Vagina (tissue), 2 donors: ENCODE measurements around the gene ATP11A. TPM values are rescaled to one million over a fixed set of nuclear protein-coding genes. Genes with fewer than 3 reads are reported as not detected.
"Not testable (repeated sequence)": the region's sequence is repeated elsewhere in the genome, so short reads cannot be mapped to it uniquely, and the experiment has no call there.

Experiments
- DNase-seq, 2 donors: peaks; one replicate each; pipeline ENCODE4 v3.0.0-alpha.2; 2017; ENCODE audit errors: extremely low spot score in 2 of 2
- H3K27ac ChIP-seq: fragments of 200-600 bp; sonication (generic); one replicate; pipeline ENCODE4 v1.5.1; 2019
- H3K27me3 ChIP-seq: fragments of 200-600 bp; sonication (generic); one replicate; pipeline ENCODE4 v1.5.1; 2019
- H3K36me3 ChIP-seq, 2 donors: fragments of 200-600 bp; sonication (generic); one replicate each; pipeline ENCODE4 v1.5.1; 2017 to 2019
- H3K4me1 ChIP-seq: fragments of 200-600 bp; sonication (generic); one replicate; pipeline ENCODE4 v1.5.1; 2019
- H3K4me3 ChIP-seq, 2 donors: fragments of 200-600 bp; sonication (generic); 1 replicate in 1 of 2; 2 replicates in 1 of 2; pipeline ENCODE4 v1.5.1; 2016 to 2019
- H3K9me3 ChIP-seq: fragments of 200-600 bp; sonication (generic); one replicate; pipeline ENCODE4 v1.5.1; 2019
- POLR2A ChIP-seq, 2 donors: fragments of 450-650 bp; IDR thresholded peaks; one replicate each; pipeline ENCODE4 v1.6.1; 2017; ENCODE audit warnings: antibody characterized with exemption in 2 of 2, mild to moderate bottlenecking in 2 of 2, moderate library complexity in 2 of 2
- POLR2AphosphoS5 ChIP-seq, 2 donors: sonication (generic); formaldehyde crosslinking; IDR thresholded peaks; one replicate each; pipeline ENCODE4 v1.9.0; 2017; ENCODE audit warnings: antibody characterized with exemption in 2 of 2, mild to moderate bottlenecking in 2 of 2, low read depth in 1 of 2; ENCODE audit not compliant: insufficient read depth in 1 of 2
- intact Hi-C: fragments of 100-400 bp; cut with DNase I; formaldehyde crosslinking; loops from one replicate; pipeline ENCODE4 v1.15.1; 2023
- total RNA-seq: library from RNA; depleted of rRNA; stranded (reverse); fragments of >200 nt; gene quantifications from one replicate; pipeline ENCODE4 v1.2.3, GENCODE V29; 2016
- TF ChIP-seq, protein P1 (sequence below), 3 experiments: fragments of 450-650 bp in 2 of 3; fragments of 200-600 bp in 1 of 3; sonication (generic) in 1 of 3; IDR thresholded peaks; one replicate each; pipeline ENCODE4 v1.5.1; 2017 to 2019; ENCODE audit warnings: antibody characterized with exemption in 3 of 3, mild to moderate bottlenecking in 2 of 3, moderate library complexity in 2 of 3

ATP11A gene
- total RNA-seq, 1 donor from 2014 or later: 33.4 TPM

DNA sequence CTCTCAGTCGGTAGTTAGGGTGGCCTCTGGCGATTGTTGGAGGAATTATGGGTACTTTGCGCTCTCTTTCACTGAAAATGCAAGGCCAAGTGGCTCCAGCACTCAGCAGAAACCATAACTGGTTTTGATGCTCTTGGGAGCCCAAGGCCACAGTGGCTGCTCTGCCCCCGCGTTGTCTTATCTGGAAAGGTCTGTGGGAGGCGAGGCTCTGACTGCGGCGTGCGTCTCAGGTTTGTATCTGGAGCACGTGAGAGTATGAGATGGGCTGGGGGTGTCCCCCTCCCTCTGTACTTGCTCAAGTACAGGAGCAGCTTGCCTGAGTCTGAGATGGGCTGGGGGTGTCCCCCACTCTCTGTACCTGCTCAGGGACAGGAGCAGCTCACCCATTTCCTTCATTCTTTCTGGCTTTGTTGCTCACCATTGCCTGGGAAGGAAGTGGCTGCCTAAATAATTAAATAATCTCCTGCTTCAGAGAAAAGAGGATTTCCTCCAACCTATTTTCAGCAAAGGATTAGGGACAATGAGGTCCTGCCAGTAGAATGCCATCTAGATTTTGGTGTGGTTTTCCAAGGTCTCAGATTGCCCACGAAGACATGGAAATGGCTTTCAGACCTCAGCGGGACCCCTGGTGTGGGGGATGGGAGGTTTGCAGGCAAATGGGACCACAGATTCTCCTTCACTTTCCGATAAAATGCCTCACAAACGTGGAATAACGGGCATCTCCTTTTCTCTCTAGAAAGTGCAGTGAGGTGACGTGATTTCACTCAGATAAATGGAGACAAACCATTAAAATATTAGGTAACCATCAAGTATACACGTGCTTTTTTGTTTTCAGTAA lies 14.7 kb downstream of the ATP11A start:
- Histone ChIP-seq H3K4me1 (peaks cover 7% of the 10 kb centered on the region), H3K27me3 (no peaks in the 10 kb centered on the region), H3K27ac (no peak overlapping the region), H3K36me3 (no peaks in the 10 kb centered on the region), H3K4me3 (no peak overlapping the region), H3K9me3 (no peaks in the 10 kb centered on the region)
- no peak for DNase-seq
- intact Hi-C loops: no loop called here
- TF ChIP-seq POLR2AphosphoS5 (IDR thresholded peaks at IDR 0.05; ENCODE audit: insufficient read depth in 1 of 2, low read depth in 1 of 2): no peak
- TF ChIP-seq POLR2A (IDR thresholded peaks at IDR 0.05): no peak
- TF ChIP-seq, protein P1, sequence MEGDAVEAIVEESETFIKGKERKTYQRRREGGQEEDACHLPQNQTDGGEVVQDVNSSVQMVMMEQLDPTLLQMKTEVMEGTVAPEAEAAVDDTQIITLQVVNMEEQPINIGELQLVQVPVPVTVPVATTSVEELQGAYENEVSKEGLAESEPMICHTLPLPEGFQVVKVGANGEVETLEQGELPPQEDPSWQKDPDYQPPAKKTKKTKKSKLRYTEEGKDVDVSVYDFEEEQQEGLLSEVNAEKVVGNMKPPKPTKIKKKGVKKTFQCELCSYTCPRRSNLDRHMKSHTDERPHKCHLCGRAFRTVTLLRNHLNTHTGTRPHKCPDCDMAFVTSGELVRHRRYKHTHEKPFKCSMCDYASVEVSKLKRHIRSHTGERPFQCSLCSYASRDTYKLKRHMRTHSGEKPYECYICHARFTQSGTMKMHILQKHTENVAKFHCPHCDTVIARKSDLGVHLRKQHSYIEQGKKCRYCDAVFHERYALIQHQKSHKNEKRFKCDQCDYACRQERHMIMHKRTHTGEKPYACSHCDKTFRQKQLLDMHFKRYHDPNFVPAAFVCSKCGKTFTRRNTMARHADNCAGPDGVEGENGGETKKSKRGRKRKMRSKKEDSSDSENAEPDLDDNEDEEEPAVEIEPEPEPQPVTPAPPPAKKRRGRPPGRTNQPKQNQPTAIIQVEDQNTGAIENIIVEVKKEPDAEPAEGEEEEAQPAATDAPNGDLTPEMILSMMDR (IDR thresholded peaks at IDR 0.05): no peak

DNA sequence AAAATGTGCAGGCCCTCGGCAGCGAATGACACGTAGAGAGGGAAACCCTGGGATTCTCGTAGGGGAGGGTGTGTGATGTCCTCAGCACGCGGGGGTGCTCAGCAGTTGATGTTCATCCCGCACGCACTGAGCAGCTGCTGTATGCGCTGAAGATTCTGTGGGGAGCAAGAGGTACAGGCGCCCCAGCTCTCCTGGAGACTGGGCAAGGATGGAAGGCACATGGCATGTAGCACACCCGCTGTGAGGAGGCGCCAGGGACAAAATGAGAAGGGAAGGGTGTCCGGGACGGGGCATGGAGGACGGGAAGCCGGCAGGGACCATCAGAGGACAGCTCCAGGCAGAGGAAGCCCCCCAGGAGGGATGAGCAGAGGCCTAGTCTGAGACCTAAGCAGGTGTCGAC lies 15.4 kb downstream of the ATP11A start:
- H3K36me3 ChIP-seq: no peaks in the 10 kb centered on the region
- no peak for TF ChIP-seq POLR2AphosphoS5 (IDR thresholded peaks at IDR 0.05; ENCODE audit: insufficient read depth in 1 of 2, low read depth in 1 of 2)
- TF ChIP-seq POLR2A (IDR thresholded peaks at IDR 0.05): no peak
- TF ChIP-seq, protein P1 (IDR thresholded peaks at IDR 0.05): no peak
- no peak overlapping the region for H3K4me3 ChIP-seq
- H3K4me1 ChIP-seq: peaks cover 7% of the 10 kb centered on the region
- no peaks in the 10 kb centered on the region for H3K9me3 ChIP-seq
- DNase-seq: no peak
- H3K27me3 ChIP-seq: no peaks in the 10 kb centered on the region
- intact Hi-C loops: no loop called here
- H3K27ac ChIP-seq: no peak overlapping the region

DNA sequence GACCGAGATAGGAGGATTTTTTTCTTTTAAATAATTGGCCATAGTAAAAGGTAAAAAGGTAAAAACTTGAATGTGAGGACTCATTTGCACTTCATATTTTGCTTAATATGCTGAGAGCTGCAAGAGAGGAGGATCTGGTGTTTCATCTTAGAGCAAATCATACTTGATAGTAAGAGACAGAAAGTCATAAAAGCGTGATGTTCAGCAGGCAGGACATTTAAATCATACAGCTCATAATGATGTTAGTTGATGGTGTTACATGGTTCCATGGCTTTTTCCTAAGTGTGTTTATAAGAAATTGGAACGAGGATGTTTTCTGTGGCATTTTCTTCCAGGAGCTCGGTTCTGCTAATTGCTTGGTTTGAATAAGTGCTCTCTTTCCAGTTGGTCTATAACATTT lies 16.3 kb downstream of the ATP11A start:
- no peaks in the 10 kb centered on the region for H3K36me3 ChIP-seq
- H3K4me3 ChIP-seq: no peak overlapping the region
- DNase-seq: no peak
- TF ChIP-seq POLR2AphosphoS5 (IDR thresholded peaks at IDR 0.05; ENCODE audit: insufficient read depth in 1 of 2, low read depth in 1 of 2): no peak
- no peak for TF ChIP-seq POLR2A (IDR thresholded peaks at IDR 0.05)
- TF ChIP-seq, protein P1 (IDR thresholded peaks at IDR 0.05): no peak
- intact Hi-C loops: no loop called here
- no peaks in the 10 kb centered on the region for H3K27me3 ChIP-seq
- peaks cover 13% of the 10 kb centered on the region for H3K4me1 ChIP-seq
- no peaks in the 10 kb centered on the region for H3K9me3 ChIP-seq
- no peak overlapping the region for H3K27ac ChIP-seq

DNA sequence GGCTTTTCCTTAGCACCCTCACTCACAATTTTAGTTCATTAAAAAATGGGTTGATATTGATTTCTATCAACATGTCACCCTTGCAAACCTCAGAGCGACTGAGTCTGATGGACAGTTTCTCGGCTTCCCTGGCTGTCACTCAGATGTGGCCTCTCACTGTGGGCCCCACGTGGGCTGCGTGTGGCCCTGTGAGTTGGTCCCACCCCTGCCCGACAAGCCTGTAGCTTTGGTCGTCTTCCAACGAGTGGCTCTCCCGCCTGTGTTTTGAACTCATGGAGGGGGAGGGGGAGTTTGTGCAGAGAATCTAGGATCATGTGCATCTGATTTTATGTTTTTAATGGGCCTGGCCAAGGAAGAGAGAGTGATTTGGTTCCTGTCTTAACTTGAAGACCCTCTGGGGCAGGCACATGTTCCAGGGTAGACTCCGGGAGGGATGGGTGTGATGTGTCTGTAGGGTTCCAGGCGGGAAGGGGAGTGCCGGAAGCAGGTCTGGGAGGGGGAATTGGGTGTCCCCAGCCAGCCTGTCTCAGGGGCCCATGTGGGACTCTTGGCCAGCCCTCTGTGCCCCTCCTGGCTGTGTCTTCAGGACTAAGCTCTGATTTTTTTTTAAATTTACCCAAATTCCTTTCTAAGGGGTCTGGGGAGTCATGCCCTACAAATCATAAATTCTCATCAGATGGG lies 18.9 kb downstream of the ATP11A start:
- no peaks in the 10 kb centered on the region for H3K27me3 ChIP-seq
- TF ChIP-seq, protein P1 (IDR thresholded peaks at IDR 0.05): no peak
- TF ChIP-seq POLR2A (IDR thresholded peaks at IDR 0.05) (no peak), POLR2AphosphoS5 (IDR thresholded peaks at IDR 0.05; ENCODE audit: insufficient read depth in 1 of 2, low read depth in 1 of 2) (no peak)
- intact Hi-C loops: no loop called here
- H3K36me3 ChIP-seq: no peaks in the 10 kb centered on the region
- H3K9me3 ChIP-seq: no peaks in the 10 kb centered on the region
- H3K4me3 ChIP-seq: no peak overlapping the region
- no peak for DNase-seq
- peaks cover 27% of the 10 kb centered on the region for H3K4me1 ChIP-seq
- no peak overlapping the region for H3K27ac ChIP-seq

DNA sequence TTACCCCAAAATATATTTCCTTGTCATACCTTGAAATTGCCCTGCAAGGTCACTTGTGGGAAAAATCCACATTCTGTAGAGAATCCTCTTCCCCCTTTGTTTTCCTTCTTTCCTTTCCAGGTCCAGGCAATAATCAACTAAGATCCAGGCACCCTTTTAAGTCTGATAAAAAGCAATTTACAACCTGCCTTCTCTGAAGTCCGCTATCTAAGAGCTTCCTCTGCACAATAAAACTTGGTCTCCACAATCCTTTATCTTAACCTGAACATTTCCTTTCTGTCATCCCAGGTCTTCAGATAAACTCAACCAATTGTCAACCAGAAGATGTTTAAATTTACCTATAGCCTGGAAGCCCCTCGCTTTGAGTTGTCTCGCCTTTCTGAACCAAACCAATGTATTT lies 19.5 kb downstream of the ATP11A start:
- H3K36me3 ChIP-seq, H3K27me3 ChIP-seq, H3K9me3 ChIP-seq, intact Hi-C loops, H3K27ac ChIP-seq, H3K4me3 ChIP-seq, DNase-seq: not testable (repeated sequence)
- H3K4me1 ChIP-seq: peaks cover 21% of the 10 kb centered on the region
